NT2/D1 (cell line): ENCODE measurements around the gene PLCXD3.
A peak's percentile ranks its signal among the peaks of the same experiment; 100 is the strongest.

ENCODE experiments used
- DNase-seq: peaks from one replicate; pipeline ENCODE4 v3.0.0-alpha.2; 2011; ENCODE audit warnings: low read depth, low spot score
- H3K27me3 ChIP-seq: 2 replicates; pipeline ENCODE4 v1.6.0; 2011; ENCODE audit warnings: mild to moderate bottlenecking; ENCODE audit not compliant: insufficient read length, insufficient read depth
- H3K36me3 ChIP-seq: 2 replicates; pipeline ENCODE4 v1.6.1; 2011; ENCODE audit warnings: mild to moderate bottlenecking, low read length, mixed read lengths; ENCODE audit not compliant: insufficient read depth, insufficient read length
- H3K4me1 ChIP-seq: 2 replicates; pipeline ENCODE4 v1.5.1; 2011; ENCODE audit not compliant: insufficient read depth, insufficient read length
- H3K4me3 ChIP-seq: 2 replicates; pipeline ENCODE4 v1.5.1; 2011; ENCODE audit warnings: low read depth; ENCODE audit not compliant: insufficient read length
- H3K9ac ChIP-seq: 2 replicates; pipeline ENCODE4 v1.6.0; 2011; ENCODE audit warnings: low read depth; ENCODE audit not compliant: insufficient read length
- H3K9me3 ChIP-seq: 2 replicates; pipeline ENCODE4 v1.5.1; 2011; ENCODE audit warnings: mild to moderate bottlenecking, low read length; ENCODE audit not compliant: insufficient read depth
- SUZ12 ChIP-seq: IDR thresholded peaks from 2 replicates; pipeline ENCODE4 v1.6.1; 2011; ENCODE audit not compliant: insufficient read length, insufficient read depth; ENCODE audit errors: extremely low read depth
- YY1 ChIP-seq: IDR thresholded peaks from 2 replicates; pipeline ENCODE4 v1.6.1; 2011; ENCODE audit not compliant: insufficient read length, insufficient read depth
- ZNF274 ChIP-seq: IDR thresholded peaks from 2 replicates; pipeline ENCODE4 v1.6.1; 2011; ENCODE audit warnings: mild to moderate bottlenecking, low read depth, low read length

Gene PLCXD3

DNA sequence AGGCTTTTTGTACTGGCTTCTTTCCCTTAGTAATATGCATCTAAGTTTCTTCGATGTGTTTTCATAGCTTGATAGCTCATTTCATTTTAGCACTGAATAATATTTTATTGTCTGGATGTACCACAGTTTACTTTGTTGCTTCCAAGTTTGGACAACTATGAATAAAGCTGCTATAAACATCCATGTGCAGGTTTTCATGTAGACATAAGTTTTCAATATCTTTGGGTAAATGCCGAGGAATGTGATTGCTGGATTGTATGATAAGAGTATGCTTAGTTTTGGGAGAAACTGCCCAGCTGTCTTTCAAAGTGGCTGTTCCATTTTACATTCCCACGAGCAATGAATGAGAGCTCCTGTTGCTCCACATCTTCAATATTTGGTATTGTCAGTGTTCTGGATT, 84.7 kb downstream of the PLCXD3 start:
- H3K4me3 ChIP-seq, result no peak overlapping the region
- H3K9me3 ChIP-seq, result no peaks in the 10 kb centered on the region
- no peaks in the 10 kb centered on the region for H3K36me3 ChIP-seq
- no peak for DNase-seq
- no peaks in the 10 kb centered on the region for H3K27me3 ChIP-seq
- H3K4me1 ChIP-seq, result no peaks in the 10 kb centered on the region
- H3K9ac ChIP-seq, result no peak overlapping the region
- TF ChIP-seq SUZ12 (no peak), YY1 (no peak), ZNF274 (no peak)

DNA sequence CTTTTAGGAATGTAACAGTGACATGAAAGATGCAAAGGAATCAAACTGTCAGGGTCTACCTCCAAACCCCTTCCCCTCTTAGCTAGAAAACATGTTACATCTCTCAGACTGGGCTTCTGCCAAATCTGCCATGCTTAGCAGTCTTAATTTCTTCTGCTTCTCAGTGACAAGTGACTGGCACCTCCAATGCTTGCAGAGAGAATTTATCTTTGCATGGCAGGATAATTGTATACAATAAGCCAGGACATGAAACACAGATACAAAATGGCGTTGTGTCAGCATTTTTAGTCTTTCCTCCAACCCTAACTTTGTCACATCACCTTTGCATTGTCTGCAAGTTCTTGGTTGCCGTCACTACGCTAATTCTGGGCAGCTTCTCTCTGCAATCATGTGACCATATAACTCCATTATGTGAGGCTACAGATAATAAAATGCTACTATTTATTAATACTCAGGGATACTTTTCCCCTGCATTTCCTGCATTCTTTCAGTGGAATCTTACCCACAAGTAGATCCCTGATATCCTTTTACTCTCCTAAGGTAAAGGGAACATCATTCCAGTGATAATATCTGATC, 89.8 kb downstream of the PLCXD3 start:
- no peaks in the 10 kb centered on the region for H3K27me3 ChIP-seq
- TF ChIP-seq SUZ12, result no peak
- no peak for TF ChIP-seq ZNF274
- no peak for TF ChIP-seq YY1

GRCh38 chr5:41418220-41419031, 92.0 kb downstream of the PLCXD3 start:
- Histone ChIP-seq H3K4me3 (no peak overlapping the region), H3K4me1 (no peaks in the 10 kb centered on the region)

More for the DNA sequence above, 89.8 kb downstream of the PLCXD3 start:
- no peaks in the 10 kb centered on the region for H3K9me3 ChIP-seq
- no peaks in the 10 kb centered on the region for H3K4me1 ChIP-seq
- no peak for DNase-seq
- H3K36me3 ChIP-seq, result no peaks in the 10 kb centered on the region
- H3K9ac ChIP-seq, result no peak overlapping the region
- no peak overlapping the region for H3K4me3 ChIP-seq

GRCh38 chr5:41416336-41416735, 94.1 kb downstream of the PLCXD3 start:
- TF ChIP-seq ZNF274 (no peak), YY1 (no peak), SUZ12 (no peak)
- Histone ChIP-seq H3K27me3 (no peaks in the 10 kb centered on the region), H3K36me3 (no peaks in the 10 kb centered on the region), H3K9me3 (no peaks in the 10 kb centered on the region), H3K4me3 (no peak overlapping the region), H3K4me1 (no peaks in the 10 kb centered on the region), H3K9ac (no peak overlapping the region)
- DNase-seq, result no peak

More at GRCh38 chr5:41418220-41419031, 92.0 kb downstream of the PLCXD3 start:
- DNase-seq, result peak; percentile 6
- no peaks in the 10 kb centered on the region for H3K9me3 ChIP-seq
- no peaks in the 10 kb centered on the region for H3K27me3 ChIP-seq
- H3K36me3 ChIP-seq, result no peaks in the 10 kb centered on the region
- no peak for TF ChIP-seq ZNF274
- no peak for TF ChIP-seq YY1
- no peak for TF ChIP-seq SUZ12
- no peak overlapping the region for H3K9ac ChIP-seq

DNA sequence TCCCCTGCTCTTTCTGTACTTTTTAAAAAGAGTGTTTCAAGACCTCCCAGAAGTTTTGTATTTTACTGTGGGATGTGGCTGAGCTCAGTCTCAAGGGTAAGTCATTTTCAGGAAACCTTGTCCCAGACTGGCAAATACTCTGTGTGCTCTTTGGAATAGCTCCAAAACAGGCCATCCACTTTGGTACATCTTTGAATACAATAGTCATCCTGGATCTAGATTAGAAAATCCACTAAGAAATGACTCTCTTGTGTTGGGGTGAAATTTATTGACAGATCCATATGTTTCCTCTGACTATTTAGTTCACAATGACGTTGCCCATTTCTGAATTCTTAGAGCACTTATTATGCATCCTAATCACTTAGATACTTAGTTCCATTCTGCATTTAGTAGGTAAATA, 95.2 kb downstream of the PLCXD3 start:
- Histone ChIP-seq H3K9ac (no peak overlapping the region), H3K27me3 (no peaks in the 10 kb centered on the region), H3K9me3 (no peaks in the 10 kb centered on the region), H3K36me3 (no peaks in the 10 kb centered on the region), H3K4me1 (no peaks in the 10 kb centered on the region), H3K4me3 (no peak overlapping the region)
- DNase-seq, result no peak
- TF ChIP-seq YY1, result no peak
- no peak for TF ChIP-seq SUZ12
- TF ChIP-seq ZNF274, result no peak

DNA sequence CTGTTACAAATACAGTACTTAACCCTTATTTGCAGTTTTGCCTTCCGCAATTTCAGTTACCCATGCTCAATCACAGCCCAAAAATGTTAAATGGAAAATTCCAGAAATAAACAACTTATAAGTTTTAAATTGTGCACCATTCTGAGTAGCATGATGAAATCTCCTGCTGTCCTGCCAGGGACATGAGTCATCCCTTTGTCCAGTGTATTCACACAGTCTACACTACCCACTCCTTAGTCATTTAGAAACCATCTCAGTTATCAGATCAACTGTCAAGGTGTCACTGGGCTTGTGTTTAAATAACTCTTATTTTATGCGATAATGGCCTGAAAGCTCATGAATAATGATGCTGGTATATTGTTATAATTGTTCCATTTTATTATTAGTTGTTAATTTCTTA, 95.8 kb downstream of the PLCXD3 start:
- Histone ChIP-seq H3K9ac (no peak overlapping the region), H3K27me3 (no peaks in the 10 kb centered on the region), H3K4me1 (no peaks in the 10 kb centered on the region), H3K9me3 (no peaks in the 10 kb centered on the region), H3K4me3 (no peak overlapping the region), H3K36me3 (no peaks in the 10 kb centered on the region)
- no peak for DNase-seq
- TF ChIP-seq SUZ12, result no peak

- no peak overlapping the region for H3K9ac ChIP-seq
Observed at GRCh38 chr5:41413074-41413473, 97.3 kb downstream of the PLCXD3 start.

More at GRCh38 chr5:41413074-41413473, 97.3 kb downstream of the PLCXD3 start:
- Histone ChIP-seq H3K4me3 (no peak overlapping the region), H3K9me3 (no peaks in the 10 kb centered on the region), H3K4me1 (no peaks in the 10 kb centered on the region), H3K36me3 (no peaks in the 10 kb centered on the region), H3K27me3 (no peaks in the 10 kb centered on the region)
- TF ChIP-seq YY1 (no peak), ZNF274 (no peak), SUZ12 (no peak)
- no peak for DNase-seq
